ENCODE data around the gene ASCC2. TPM values are rescaled to one million over a fixed set of nuclear protein-coding genes. Genes with fewer than 3 reads are reported as not detected.
"Not testable (repeated sequence)": the region's sequence is repeated elsewhere in the genome, so short reads cannot be mapped to it uniquely, and the experiment has no call there.

Gene ASCC2
- total RNA-seq, 4 donors from 2014 or later = 26.4 to 45.2 (median 35.6) TPM

DNA sequence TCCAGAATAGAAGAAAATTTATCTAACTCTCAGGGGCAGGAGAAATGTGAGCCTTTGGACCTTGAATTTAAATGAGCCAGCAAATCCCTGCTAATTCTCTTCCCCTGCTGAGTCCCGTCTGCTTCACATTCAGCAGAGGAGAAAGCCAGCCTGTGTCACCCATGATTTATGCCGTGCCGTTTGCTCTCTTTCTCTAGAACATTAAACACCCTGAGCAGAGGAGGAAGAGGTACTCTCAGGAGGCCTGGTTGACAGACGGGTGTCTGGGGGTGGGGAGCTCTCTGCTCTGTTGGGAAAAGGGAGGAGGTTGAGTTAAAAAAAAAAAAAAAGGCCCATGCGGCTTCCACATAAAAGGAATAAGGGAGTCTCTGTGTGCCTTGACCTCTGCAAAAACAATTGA, 33.6 kb upstream of the ASCC2 start:
- peak; percentile 22 to 70 for DNase-seq
- in situ Hi-C loops (cut with MboI; ENCODE audit: low sequenced_read_pairs in 4 of 4) (no loop called here), intact Hi-C loops (cut with DNase I; ENCODE audit: low total_unique reads) (loop anchor here (1.0 to 5.0 kb wide), 2 partner anchors 33 to 131 kb away; partner anchors contain the start of gene ASCC2)
- H3K36me3 ChIP-seq = no peaks in the 10 kb centered on the region
- no peaks in the 10 kb centered on the region for H3K9me3 ChIP-seq
- H3K4me1 ChIP-seq = peaks cover 27 to 33% of the 10 kb centered on the region in 2 donors
- no peak overlapping the region for H3K4me3 ChIP-seq
- no peaks in the 10 kb centered on the region for H3K27me3 ChIP-seq
- ATAC-seq = peak; percentile 73 to 88
- peak overlapping the region; percentile 72 to 95 (median 86) for H3K27ac ChIP-seq
- TF ChIP-seq POLR2A (IDR thresholded peaks at IDR 0.05) = no peak
- TF ChIP-seq, protein P1, sequence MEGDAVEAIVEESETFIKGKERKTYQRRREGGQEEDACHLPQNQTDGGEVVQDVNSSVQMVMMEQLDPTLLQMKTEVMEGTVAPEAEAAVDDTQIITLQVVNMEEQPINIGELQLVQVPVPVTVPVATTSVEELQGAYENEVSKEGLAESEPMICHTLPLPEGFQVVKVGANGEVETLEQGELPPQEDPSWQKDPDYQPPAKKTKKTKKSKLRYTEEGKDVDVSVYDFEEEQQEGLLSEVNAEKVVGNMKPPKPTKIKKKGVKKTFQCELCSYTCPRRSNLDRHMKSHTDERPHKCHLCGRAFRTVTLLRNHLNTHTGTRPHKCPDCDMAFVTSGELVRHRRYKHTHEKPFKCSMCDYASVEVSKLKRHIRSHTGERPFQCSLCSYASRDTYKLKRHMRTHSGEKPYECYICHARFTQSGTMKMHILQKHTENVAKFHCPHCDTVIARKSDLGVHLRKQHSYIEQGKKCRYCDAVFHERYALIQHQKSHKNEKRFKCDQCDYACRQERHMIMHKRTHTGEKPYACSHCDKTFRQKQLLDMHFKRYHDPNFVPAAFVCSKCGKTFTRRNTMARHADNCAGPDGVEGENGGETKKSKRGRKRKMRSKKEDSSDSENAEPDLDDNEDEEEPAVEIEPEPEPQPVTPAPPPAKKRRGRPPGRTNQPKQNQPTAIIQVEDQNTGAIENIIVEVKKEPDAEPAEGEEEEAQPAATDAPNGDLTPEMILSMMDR (IDR thresholded peaks at IDR 0.05 in 4 of 5, conservative IDR thresholded peaks at IDR 0.05 in 1 of 5) = no peak

DNA sequence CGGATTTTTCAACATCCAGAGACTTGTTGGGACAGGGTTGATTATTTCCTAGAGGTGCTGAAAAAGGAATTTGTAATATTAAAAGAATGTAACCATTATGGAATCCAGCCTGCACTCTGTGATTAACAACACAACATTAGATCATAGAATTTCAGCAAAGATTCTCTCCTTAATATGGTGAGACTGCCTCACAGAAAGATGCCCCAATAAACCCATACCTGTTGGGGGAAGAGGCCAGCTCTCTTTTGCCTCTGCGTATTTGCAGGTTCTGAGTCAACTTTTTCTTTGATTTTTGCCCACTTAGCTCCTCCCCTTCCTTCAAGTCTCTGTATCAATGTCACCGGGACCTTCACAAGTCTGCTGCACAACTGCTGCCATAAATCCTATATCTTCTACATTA, 32.5 kb upstream of the ASCC2 start:
- no peak overlapping the region for H3K4me3 ChIP-seq
- ATAC-seq = no peak
- TF ChIP-seq, protein P1 (IDR thresholded peaks at IDR 0.05 in 4 of 5, conservative IDR thresholded peaks at IDR 0.05 in 1 of 5) = no peak
- no peak for TF ChIP-seq POLR2A (IDR thresholded peaks at IDR 0.05)
- no peaks in the 10 kb centered on the region for H3K36me3 ChIP-seq
- peaks cover 27 to 33% of the 10 kb centered on the region in 2 donors for H3K4me1 ChIP-seq
- H3K9me3 ChIP-seq = no peaks in the 10 kb centered on the region
- no peak for DNase-seq
- intact Hi-C loops (cut with DNase I; ENCODE audit: low total_unique reads) (loop anchor here (5.0 kb wide), 1 partner anchor 132 kb away; no protein-coding TSS in a partner anchor), in situ Hi-C loops (cut with MboI; ENCODE audit: low sequenced_read_pairs in 4 of 4) (no loop called here)
- H3K27ac ChIP-seq = peak overlapping the region in 2 of 4 donors; percentile 89 to 95
- no peaks in the 10 kb centered on the region for H3K27me3 ChIP-seq

DNA sequence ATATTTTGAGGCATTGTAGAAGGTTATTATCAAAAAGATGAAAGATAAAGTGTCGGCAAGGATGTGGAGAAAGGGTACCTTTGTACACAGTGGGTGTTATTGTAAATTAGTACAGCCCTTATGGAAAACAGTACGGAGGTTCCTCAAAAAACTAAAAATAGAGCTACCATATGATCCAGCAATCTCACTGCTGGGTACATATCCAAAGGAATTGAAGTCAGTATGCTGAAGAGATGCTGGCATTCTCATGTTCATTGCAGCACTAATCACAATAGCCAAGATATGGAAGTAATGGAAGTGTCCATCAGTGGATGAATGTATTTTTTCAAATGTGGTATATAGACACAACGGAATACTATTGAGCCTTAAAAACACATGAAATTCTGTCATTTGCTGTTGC, 29.8 kb upstream of the ASCC2 start:
- TF ChIP-seq POLR2A (IDR thresholded peaks at IDR 0.05) = no peak
- TF ChIP-seq, protein P1 (IDR thresholded peaks at IDR 0.05 in 4 of 5, conservative IDR thresholded peaks at IDR 0.05 in 1 of 5) = no peak
- DNase-seq (no peak), ATAC-seq (no peak)
- intact Hi-C loops (cut with DNase I; ENCODE audit: low total_unique reads) (no loop called here), in situ Hi-C loops (cut with MboI; ENCODE audit: low sequenced_read_pairs in 4 of 4) (loop anchor here in 1 of 4 donors (10.0 kb wide), 1 partner anchor 137 kb away; no protein-coding TSS in a partner anchor)
- H3K4me3 ChIP-seq = no peak overlapping the region
- H3K27ac ChIP-seq = peak overlapping the region; percentile 15 to 56 (median 47)
- no peaks in the 10 kb centered on the region for H3K27me3 ChIP-seq
- no peaks in the 10 kb centered on the region for H3K9me3 ChIP-seq
- H3K4me1 ChIP-seq = peaks cover 24 to 29% of the 10 kb centered on the region in 2 donors
- no peaks in the 10 kb centered on the region for H3K36me3 ChIP-seq

DNA sequence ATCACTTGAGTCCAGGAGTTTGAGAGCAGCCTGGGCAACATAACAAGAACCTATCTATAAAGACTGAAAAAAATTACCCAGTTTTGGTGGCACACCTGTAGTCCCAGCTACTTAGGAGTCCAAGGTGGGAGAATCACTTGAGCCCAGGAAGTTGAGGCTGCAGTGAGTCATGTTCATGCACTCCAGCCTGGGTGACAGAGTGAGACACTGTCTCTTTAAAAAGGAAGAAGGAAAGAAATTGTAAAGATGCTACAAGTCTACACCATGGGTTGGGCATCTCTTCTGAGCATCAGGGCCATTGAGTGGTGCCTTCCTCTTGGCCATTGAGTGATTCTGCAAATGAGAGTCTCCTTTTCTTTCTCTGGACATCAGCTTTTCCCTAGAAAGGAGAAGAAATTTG, 29.2 kb upstream of the ASCC2 start:
- H3K27me3 ChIP-seq = no peaks in the 10 kb centered on the region
- no peaks in the 10 kb centered on the region for H3K36me3 ChIP-seq
- in situ Hi-C loops (cut with MboI; ENCODE audit: low sequenced_read_pairs in 4 of 4) = loop anchor here in 1 of 4 donors (10.0 kb wide), 1 partner anchor 138 kb away; no protein-coding TSS in a partner anchor
- H3K9me3 ChIP-seq = no peaks in the 10 kb centered on the region
- H3K4me1 ChIP-seq = peaks cover 20 to 25% of the 10 kb centered on the region in 2 donors
- intact Hi-C loops (cut with DNase I; ENCODE audit: low total_unique reads) = no loop called here
- no peak overlapping the region for H3K4me3 ChIP-seq
- TF ChIP-seq POLR2A (IDR thresholded peaks at IDR 0.05) = no peak
- TF ChIP-seq, protein P1 (IDR thresholded peaks at IDR 0.05 in 4 of 5, conservative IDR thresholded peaks at IDR 0.05 in 1 of 5) = no peak
- ATAC-seq = no peak
- DNase-seq = no peak
- H3K27ac ChIP-seq = peak overlapping the region; percentile 15 to 56 (median 47)

DNA sequence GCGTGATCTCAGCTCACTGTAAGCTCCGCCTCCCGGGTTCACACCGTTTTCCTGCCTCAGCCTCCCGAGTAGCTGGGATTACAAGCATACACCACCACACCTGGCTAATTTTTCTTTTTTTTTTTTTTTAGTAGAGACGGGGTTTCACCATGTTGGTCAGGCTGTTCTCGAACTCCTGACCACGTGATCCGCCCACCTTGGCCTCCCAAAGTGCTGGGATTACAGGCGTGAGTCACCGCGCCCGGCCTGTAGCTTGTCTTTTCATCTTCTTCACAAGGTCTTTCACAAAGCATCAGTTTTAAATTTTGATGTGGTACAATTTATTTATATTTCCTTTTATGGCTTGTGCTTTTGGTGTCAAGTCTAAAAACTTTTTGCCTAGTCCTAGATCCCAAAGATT, 27.5 kb upstream of the ASCC2 start:
- ATAC-seq; DNase-seq; H3K36me3 ChIP-seq; H3K27me3 ChIP-seq; intact Hi-C loops (cut with DNase I; ENCODE audit: low total_unique reads); H3K27ac ChIP-seq; H3K4me3 ChIP-seq; H3K9me3 ChIP-seq: not testable (repeated sequence)
- H3K4me1 ChIP-seq = peaks cover 20 to 23% of the 10 kb centered on the region in 2 donors
- in situ Hi-C loops (cut with MboI; ENCODE audit: low sequenced_read_pairs in 4 of 4) = loop anchor here in 1 of 4 donors (10.0 kb wide), 1 partner anchor 139 kb away; no protein-coding TSS in a partner anchor

Data from gastrocnemius medialis (tissue), 4 donors.